Progenitor cell of endocrine pancreas (in vitro differentiated cells): ENCODE measurements around the gene ST8SIA5. TPM values are rescaled to one million over a fixed set of nuclear protein-coding genes. Genes with fewer than 3 reads are reported as not detected.

Experiments used
- DNase-seq: peaks from one replicate; pipeline ENCODE4 v3.0.0; 2021; ENCODE audit warnings: low spot score; ENCODE audit not compliant: unreplicated experiment
- H3K27ac Mint-ChIP-seq: 2 replicates; pipeline ENCODE4 v1.8.0; 2021; ENCODE audit warnings: mild to moderate bottlenecking, moderate library complexity, mixed read lengths
- H3K27me3 Mint-ChIP-seq: 2 replicates; pipeline ENCODE4 v1.8.0; 2021; ENCODE audit warnings: mixed read lengths
- H3K36me3 Mint-ChIP-seq: 2 replicates; pipeline ENCODE4 v1.8.0; 2022; ENCODE audit warnings: mixed read lengths; ENCODE audit not compliant: insufficient read depth
- H3K4me1 Mint-ChIP-seq: 2 replicates; pipeline ENCODE4 v1.8.0; 2021; ENCODE audit warnings: low read depth, mixed read lengths
- H3K4me3 Mint-ChIP-seq: 2 replicates; pipeline ENCODE4 v1.8.0; 2021; ENCODE audit warnings: low read depth, mild to moderate bottlenecking, moderate library complexity, mixed read lengths
- H3K9me3 Mint-ChIP-seq: 2 replicates; pipeline ENCODE4 v1.8.0; 2021; ENCODE audit warnings: low read depth, mixed read lengths
- total RNA-seq: library from RNA; stranded (reverse); gene quantifications from 2 replicates; pipeline ENCODE4 v1.2.1, GENCODE V29; 2021
- TF ChIP-seq, protein P1 (sequence below): fragments of 200-600 bp; sonication (generic); IDR thresholded peaks from one replicate; pipeline ENCODE4 v1.5.0; 2021; ENCODE audit warnings: antibody characterized with exemption, mild to moderate bottlenecking; ENCODE audit not compliant: unreplicated experiment

Gene ST8SIA5
- total RNA-seq, 1 donor from 2014 or later = 5.3 TPM

DNA sequence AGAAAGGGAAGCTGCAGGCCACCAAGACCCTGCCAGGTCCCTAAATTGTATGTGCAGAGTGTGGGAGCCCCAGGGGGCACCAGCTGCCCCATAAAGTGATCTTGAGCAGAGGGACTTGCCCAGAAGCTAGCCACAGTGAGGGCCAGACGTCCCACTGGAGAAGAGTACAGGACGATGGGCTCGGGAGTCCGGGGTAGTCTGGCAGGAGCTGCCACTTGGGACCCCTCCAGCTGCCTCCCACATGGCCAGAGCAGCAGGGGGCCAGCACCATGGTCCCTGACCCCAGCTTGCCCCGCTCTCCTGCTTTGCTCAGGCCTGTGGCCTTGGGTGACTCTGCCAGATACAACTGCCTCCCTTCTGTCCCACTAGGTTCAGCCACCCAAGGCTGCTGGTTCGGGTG, 88.2 kb downstream of the ST8SIA5 start:
- Mint-ChIP-seq H3K4me3 (no peak overlapping the region), H3K9me3 (no peaks in the 10 kb centered on the region), H3K4me1 (no peaks in the 10 kb centered on the region), H3K36me3 (no peaks in the 10 kb centered on the region), H3K27me3 (peaks cover 5% of the 10 kb centered on the region), H3K27ac (no peak overlapping the region)
- TF ChIP-seq, protein P1, sequence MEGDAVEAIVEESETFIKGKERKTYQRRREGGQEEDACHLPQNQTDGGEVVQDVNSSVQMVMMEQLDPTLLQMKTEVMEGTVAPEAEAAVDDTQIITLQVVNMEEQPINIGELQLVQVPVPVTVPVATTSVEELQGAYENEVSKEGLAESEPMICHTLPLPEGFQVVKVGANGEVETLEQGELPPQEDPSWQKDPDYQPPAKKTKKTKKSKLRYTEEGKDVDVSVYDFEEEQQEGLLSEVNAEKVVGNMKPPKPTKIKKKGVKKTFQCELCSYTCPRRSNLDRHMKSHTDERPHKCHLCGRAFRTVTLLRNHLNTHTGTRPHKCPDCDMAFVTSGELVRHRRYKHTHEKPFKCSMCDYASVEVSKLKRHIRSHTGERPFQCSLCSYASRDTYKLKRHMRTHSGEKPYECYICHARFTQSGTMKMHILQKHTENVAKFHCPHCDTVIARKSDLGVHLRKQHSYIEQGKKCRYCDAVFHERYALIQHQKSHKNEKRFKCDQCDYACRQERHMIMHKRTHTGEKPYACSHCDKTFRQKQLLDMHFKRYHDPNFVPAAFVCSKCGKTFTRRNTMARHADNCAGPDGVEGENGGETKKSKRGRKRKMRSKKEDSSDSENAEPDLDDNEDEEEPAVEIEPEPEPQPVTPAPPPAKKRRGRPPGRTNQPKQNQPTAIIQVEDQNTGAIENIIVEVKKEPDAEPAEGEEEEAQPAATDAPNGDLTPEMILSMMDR = no peak
- DNase-seq = no peak

DNA sequence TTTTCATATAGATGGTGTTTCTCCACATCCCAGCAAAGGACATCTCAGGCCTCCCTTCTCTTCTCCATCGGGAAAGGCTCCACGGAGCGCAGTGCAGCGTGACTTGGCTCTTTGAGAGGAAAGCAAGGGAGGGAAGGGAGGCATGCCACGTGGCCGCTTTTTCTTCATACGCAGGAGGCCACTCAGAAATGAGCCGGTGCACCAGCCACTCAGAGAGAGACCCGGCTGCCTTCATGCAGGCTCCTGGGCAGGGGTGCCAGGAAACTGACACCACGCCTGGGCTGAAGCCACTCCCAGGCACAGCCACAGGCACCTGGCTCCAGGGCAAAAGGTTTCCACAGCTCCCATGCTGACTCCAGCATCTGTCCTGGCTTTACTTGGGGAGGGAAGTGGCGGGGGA, 88.7 kb downstream of the ST8SIA5 start:
- H3K4me1 Mint-ChIP-seq = no peaks in the 10 kb centered on the region
- H3K27ac Mint-ChIP-seq = no peak overlapping the region
- TF ChIP-seq, protein P1 = no peak
- H3K36me3 Mint-ChIP-seq = no peaks in the 10 kb centered on the region
- H3K27me3 Mint-ChIP-seq = peaks cover 5% of the 10 kb centered on the region
- DNase-seq = no peak
- no peaks in the 10 kb centered on the region for H3K9me3 Mint-ChIP-seq
- H3K4me3 Mint-ChIP-seq = no peak overlapping the region

DNA sequence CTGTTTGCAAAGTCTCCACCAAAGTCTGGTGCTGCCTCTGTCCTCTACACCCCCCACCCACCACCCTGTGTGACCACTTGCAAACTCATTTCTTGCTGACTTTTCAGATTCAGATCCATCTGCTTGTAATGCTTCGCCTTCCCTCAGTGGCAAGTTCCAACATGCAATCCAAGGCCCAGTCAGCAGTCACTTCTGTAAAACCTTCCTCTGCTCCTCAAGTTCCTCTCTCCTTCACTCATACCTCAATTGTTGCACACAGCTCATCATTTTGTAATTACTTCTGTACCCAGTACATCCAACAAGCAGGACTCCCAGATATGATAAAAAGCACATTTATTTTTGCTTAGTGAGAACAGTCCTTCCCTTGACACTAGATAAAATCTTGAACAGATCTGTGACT, 93.3 kb downstream of the ST8SIA5 start:
- Mint-ChIP-seq H3K4me1 (no peaks in the 10 kb centered on the region), H3K9me3 (no peaks in the 10 kb centered on the region), H3K36me3 (no peaks in the 10 kb centered on the region), H3K4me3 (no peak overlapping the region), H3K27me3 (peaks cover 2% of the 10 kb centered on the region), H3K27ac (no peak overlapping the region)
- DNase-seq = no peak
- TF ChIP-seq, protein P1 = no peak

DNA sequence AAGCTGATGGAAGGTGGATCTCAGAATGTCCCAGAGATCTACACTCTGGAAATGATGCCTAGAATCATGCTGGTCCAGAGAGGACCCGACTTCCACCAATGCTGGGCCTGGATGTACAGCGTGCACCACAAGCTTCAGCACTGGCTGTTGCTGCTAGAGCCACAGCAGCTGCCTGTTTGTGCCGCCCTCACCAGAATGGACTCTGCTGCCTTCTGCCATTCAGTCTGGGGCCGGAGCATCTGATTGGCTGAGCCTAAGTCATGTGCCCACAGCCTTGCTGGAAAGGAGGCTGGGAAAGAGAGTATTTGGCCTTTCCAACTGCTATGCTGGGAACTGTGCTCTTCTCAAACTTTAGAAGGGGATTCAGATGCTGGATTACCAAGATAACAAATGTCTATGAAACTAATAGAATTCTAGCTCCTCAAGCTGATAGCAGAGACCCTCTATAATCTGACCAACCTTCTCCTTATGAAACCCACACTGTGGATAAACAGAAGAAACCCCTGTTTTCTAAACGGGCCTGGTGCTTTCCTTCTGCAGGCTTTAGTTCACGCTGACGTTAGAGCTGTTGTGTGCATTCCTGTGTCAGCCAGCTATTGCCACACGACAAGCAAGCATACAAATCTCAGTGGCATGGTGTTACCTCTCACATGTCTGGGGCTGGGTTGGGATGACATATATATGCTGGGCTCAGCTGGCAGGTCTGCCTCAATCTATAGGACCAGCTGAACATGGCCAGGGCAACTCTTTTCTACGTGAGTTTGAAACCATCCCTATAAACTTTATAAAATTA, 95.7 kb downstream of the ST8SIA5 start:
- Mint-ChIP-seq H3K9me3 (no peaks in the 10 kb centered on the region), H3K4me3 (no peak overlapping the region), H3K27ac (no peak overlapping the region), H3K27me3 (peaks cover 11% of the 10 kb centered on the region), H3K4me1 (no peaks in the 10 kb centered on the region), H3K36me3 (no peaks in the 10 kb centered on the region)
- no peak for DNase-seq
- TF ChIP-seq, protein P1 = no peak

DNA sequence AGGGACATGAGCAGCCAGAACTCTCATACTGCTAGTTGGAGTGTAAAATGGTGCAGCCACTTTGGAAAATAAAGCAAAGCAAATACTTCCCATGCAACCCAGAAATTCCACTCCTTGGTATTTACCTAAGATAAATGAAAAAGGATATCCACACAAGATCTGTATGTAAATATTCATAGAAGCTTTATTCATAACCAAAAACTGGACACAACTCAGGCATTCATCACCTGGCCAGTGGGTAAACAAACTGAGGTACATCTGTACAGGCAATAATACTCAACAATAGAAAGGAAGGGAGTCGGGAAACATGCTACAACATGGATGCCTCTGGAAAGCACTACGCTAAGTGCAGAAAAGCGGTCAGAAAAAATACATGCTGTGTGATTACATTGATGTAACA, 97.4 kb downstream of the ST8SIA5 start:
- DNase-seq = no peak
- no peaks in the 10 kb centered on the region for H3K9me3 Mint-ChIP-seq
- no peaks in the 10 kb centered on the region for H3K36me3 Mint-ChIP-seq
- no peak overlapping the region for H3K4me3 Mint-ChIP-seq
- no peak overlapping the region for H3K27ac Mint-ChIP-seq
- TF ChIP-seq, protein P1 = no peak
- peaks cover 18% of the 10 kb centered on the region for H3K27me3 Mint-ChIP-seq
- no peaks in the 10 kb centered on the region for H3K4me1 Mint-ChIP-seq
